Heart left ventricle (tissue), 13 donors: ENCODE results near the gene CCR2.

Experiments
- POLR2A ChIP-seq, 2 donors: fragments of 450-650 bp; IDR thresholded peaks; one replicate each; pipeline ENCODE4 v1.6.1; 2017; ENCODE audit warnings: antibody characterized with exemption in 2 of 2, mild to moderate bottlenecking in 2 of 2, moderate library complexity in 2 of 2
- TF ChIP-seq, protein P1 (sequence below), 12 donors: fragments of 200-600 bp; sonication (generic) in 4 of 12; IDR thresholded peaks; one replicate each; pipeline versions ENCODE4 v1.5.0 to v1.8.0; 2018 to 2022; ENCODE audit warnings: antibody characterized with exemption in 12 of 12, mild to moderate bottlenecking in 5 of 12
- donor health status: ischemic (EF 13 %, LVEDD 7.1; RV severe dilation, severe dysfunction).
- donor health status: DM: no; HTN: yes; CAD: no.
- donor health status: DM: no; HTN: no; CAD: no.
- donor health status: ischemic (EF 25% LVEDD 6.9; RV normal size, moderate dysfunction).
- donor health status: ischemic (EF 25% LVEDD 5.7; RV mildly dilated, moderate dysfunction).
- donor health status: ischemic (EF 35%, LVEDD 5.7; RV mildly dilated, moderate dysfunction).
- donor health status: nonischemic (EF 11% LVEDD 7.7; RV severe dilation, severe dysfunction).
- donor health status: DM: yes; HTN: yes; CAD: no.
- donor health status: PGD.
- donor health status: ischemic (EF 29% LVEDD 5.4; RV normal size, mild dysfunction).
- donor health status: nonischemic (EF 23%, LVEDD 6.1; RV moderate dilation, normal function).

DNA sequence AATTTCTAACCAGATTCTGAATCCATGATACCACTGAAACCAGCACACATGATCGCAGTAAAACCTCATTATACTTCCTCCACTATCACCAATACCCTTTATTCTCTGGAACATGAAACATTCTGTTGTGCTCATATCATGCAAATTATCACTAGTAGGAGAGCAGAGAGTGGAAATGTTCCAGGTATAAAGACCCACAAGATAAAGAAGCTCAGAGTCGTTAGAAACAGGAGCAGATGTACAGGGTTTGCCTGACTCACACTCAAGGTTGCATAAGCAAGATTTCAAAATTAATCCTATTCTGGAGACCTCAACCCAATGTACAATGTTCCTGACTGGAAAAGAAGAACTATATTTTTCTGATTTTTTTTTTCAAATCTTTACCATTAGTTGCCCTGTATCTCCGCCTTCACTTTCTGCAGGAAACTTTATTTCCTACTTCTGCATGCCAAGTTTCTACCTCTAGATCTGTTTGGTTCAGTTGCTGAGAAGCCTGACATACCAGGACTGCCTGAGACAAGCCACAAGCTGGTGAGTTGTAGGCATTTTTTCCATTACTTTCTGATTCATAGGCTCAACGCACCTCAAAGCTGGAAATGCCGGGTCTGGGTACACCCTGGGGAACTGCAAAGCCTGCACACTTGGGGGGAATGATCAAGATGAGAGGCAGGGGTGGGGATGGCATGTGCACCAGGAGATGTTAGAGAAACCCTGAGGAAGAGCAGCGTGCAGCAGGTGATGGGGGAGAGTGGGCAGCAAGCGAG lies at the start of gene CCR2:
- TF ChIP-seq, protein P1, sequence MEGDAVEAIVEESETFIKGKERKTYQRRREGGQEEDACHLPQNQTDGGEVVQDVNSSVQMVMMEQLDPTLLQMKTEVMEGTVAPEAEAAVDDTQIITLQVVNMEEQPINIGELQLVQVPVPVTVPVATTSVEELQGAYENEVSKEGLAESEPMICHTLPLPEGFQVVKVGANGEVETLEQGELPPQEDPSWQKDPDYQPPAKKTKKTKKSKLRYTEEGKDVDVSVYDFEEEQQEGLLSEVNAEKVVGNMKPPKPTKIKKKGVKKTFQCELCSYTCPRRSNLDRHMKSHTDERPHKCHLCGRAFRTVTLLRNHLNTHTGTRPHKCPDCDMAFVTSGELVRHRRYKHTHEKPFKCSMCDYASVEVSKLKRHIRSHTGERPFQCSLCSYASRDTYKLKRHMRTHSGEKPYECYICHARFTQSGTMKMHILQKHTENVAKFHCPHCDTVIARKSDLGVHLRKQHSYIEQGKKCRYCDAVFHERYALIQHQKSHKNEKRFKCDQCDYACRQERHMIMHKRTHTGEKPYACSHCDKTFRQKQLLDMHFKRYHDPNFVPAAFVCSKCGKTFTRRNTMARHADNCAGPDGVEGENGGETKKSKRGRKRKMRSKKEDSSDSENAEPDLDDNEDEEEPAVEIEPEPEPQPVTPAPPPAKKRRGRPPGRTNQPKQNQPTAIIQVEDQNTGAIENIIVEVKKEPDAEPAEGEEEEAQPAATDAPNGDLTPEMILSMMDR (IDR thresholded peaks at IDR 0.05), result no peak
- no peak for TF ChIP-seq POLR2A (IDR thresholded peaks at IDR 0.05)
